ENCODE data around the gene ERBB2.
"Not testable (repeated sequence)": the region's sequence is repeated elsewhere in the genome, so short reads cannot be mapped to it uniquely, and the experiment has no call there.

Gene ERBB2

GRCh38 chr17:39703913-39704312, 4.0 kb downstream of the ERBB2 start:
- DNase-seq (ENCODE audit: low read depth in 2 of 2), result no peak

- DNase-seq (ENCODE audit: low read depth in 2 of 2), result no peak
These were observed 5.1 kb downstream of the ERBB2 start for GRCh38 chr17:39704821-39705551.

DNA sequence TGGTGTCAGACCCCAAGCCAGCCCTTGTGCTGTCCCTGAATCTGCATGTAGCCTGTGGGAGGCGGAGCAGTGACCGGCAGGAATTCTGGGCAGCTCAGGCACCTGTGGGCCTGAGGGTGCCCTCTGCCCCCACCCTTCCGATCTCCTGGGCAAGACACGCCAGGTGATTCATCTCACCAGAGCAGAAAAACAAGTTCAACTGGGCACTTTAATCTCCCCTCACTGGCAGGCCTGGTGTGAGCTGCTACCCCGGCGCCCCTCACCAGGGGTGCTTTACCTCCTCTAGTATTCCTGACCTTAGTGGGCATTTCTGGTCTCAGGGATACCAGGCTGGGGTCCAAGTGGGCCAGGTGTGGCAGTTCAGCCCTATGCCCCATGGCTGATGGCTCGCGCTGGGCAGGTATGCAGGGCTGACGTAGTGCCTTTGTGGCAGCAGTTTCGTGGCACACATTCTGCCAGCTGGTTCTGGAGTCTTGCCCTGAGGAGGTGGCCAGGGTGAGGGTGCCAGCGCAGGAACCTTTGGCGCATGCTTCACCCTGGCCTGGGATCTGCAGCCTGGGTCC, 6.0 kb downstream of the ERBB2 start:
- DNase-seq (ENCODE audit: low read depth in 2 of 2), result no peak

DNA sequence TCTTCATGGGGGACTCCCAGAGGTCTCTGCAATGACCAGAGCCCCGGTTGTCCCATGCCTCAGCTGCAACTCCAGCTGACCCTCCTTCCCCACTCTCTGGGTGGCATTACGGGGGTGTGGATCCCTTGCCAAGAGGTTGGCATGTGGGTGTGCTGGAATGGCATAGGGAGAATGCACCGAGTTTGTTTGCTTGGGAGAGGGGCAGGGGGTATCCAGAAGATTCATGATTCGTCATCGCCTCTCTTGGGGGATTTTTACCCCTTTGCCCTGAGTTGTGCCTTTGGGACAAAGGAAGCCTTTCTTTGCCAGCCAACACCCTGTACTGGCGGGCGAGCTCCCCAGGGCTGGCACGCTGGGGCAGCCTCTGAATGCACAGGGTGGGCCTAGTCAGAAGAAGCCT, 6.5 kb downstream of the ERBB2 start:
- no peak for DNase-seq (ENCODE audit: low read depth in 2 of 2)

- DNase-seq (ENCODE audit: low read depth in 2 of 2), result no peak
These were observed 7.1 kb downstream of the ERBB2 start for GRCh38 chr17:39706921-39707337.

DNA sequence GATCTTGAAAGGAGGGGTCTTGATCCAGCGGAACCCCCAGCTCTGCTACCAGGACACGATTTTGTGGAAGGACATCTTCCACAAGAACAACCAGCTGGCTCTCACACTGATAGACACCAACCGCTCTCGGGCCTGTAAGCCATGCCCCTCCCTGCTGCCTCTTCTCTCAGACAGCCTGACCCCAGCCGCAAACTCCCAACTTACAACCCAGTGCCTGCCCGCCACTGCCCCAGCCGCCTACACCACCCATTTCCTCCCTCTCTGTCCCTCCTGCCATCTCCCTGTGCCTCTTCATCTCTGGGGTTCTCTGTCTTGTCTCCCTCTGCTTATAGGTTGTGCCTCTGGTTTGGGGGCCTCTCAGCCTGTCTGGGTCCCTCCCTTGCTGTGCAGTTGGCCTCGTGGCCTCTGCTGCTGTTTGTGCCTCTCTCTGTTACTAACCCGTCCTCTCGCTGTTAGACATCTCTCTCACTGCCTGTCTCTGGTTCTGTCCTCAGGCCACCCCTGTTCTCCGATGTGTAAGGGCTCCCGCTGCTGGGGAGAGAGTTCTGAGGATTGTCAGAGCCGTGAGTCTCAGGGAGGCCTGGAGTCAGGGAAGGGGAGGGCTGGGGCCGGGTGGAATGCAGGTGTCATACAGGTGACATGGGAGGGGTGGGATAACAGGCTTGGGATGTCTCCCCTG, 9.6 kb downstream of the ERBB2 start:
- DNase-seq (ENCODE audit: low read depth in 2 of 2), result no peak

DNA sequence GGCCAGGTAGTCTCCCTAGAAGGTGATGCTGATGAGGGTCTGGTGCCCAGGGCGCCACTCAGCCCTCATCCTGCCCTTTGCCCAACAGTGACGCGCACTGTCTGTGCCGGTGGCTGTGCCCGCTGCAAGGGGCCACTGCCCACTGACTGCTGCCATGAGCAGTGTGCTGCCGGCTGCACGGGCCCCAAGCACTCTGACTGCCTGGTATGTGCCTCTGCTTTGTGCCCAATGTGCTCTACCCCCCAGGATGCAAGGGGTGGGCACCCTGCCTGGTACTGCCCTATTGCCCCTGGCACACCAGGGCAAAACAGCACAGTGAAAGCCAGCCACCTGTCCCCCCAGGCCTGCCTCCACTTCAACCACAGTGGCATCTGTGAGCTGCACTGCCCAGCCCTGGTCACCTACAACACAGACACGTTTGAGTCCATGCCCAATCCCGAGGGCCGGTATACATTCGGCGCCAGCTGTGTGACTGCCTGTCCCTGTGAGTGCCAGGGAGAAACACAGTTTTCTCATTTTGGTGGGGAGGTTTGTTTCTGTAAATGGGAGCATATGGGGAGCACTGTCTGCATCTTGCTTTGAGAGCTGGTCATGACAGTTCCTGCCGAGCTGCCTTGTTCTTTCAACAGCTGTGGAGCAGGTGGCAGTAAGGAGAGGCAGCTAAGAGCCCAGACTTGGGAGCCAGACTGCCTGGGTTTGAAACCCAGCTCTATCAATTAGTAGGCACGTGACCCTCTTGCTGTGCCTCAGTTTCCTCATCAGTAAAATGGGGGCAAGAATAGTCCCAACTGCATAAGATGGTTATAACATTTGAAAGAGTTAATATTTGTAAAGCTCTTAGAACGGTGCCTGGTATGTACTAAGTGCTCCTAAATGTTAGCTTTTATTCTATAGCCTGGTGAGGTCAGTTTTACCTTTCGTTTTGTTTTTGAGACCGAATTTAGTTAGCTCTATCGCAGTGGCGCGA, 10.4 kb downstream of the ERBB2 start:
- no peak for DNase-seq (ENCODE audit: low read depth in 2 of 2)

- not testable (repeated sequence) for DNase-seq (ENCODE audit: low read depth in 2 of 2)
These were observed 11.2 kb downstream of the ERBB2 start for GRCh38 chr17:39711071-39711470.

GRCh38 chr17:39711851-39712250, 12.0 kb downstream of the ERBB2 start:
- DNase-seq (ENCODE audit: low read depth in 2 of 2), result no peak

DNA sequence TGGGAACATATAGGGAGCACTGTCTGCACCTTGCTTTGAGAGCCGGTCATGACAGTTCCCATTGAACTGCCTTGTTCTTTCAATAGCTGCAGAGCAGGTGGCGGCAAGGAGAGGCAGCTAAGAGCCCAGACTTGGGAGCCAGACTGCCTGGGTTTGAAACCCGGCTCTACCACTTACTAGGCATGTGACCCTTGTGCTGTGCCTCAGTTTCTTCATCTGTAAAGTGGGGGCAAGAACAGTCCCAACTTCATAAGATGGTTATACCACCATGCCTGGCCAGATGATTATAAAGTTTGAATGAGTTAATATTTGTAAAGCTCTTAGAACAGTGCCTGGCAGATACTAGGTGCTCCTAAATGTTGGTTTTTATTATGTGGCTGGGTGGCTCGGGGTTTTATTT, 14.4 kb downstream of the ERBB2 start:
- DNase-seq (ENCODE audit: low read depth in 2 of 2), result no peak

GRCh38 chr17:39715375-39716072, 15.7 kb downstream of the ERBB2 start:
- no peak for DNase-seq (ENCODE audit: low read depth in 2 of 2)

DNA sequence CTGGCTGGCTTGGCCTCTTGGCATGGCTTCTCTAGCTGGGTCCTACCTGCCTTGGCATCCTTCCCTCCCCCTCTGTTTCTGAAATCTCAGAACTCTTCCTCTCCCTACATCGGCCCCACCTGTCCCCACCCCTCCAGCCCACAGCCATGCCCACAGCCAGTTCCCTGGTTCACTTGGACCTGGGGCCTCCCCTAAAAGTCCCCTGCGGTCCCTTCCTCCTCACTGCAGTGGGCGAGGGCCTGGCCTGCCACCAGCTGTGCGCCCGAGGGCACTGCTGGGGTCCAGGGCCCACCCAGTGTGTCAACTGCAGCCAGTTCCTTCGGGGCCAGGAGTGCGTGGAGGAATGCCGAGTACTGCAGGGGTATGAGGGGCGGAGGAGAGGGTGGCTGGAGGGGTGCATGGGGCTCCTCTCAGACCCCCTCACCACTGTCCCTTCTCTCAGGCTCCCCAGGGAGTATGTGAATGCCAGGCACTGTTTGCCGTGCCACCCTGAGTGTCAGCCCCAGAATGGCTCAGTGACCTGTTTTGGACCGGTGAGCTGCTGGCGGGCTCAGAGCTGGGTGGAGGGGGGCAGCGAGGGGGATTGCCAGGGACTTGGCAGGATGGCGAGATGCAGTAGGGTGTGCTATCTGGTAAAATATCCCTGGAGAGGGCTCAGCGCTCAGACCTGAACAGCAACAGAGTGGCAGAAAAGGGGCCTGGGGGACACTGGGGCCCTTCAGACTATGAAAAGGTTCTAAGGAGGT, 16.4 kb downstream of the ERBB2 start:
- no peak for DNase-seq (ENCODE audit: low read depth in 2 of 2)

DNA sequence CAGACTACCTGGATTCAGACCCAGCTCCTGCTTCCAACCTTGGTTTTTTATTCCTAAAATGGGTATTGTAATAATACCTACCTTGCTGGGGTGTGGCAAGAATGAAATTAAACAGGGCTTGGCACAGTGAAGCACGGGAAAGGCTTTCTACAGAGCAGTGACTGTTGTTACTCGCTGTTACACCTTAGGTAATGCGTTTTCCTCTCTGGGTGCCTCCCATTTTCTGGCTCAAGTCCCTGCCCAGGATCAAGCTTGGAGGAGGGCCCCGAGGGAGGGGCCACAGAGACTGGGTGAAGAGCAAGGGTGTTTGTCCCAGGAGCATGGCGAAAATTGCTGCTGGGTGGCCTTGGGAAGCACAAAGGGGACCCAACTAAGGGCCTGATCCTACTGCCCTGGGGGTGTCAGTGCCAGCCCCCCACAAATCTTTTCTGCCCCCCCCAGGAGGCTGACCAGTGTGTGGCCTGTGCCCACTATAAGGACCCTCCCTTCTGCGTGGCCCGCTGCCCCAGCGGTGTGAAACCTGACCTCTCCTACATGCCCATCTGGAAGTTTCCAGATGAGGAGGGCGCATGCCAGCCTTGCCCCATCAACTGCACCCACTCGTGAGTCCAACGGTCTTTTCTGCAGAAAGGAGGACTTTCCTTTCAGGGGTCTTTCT, 17.1 kb downstream of the ERBB2 start:
- no peak for DNase-seq (ENCODE audit: low read depth in 2 of 2)

- DNase-seq (ENCODE audit: low read depth in 2 of 2), result no peak
These were observed 17.8 kb downstream of the ERBB2 start for GRCh38 chr17:39717660-39718059.

- DNase-seq (ENCODE audit: low read depth in 2 of 2), result no peak
These were observed 19.9 kb downstream of the ERBB2 start for GRCh38 chr17:39719563-39720355.

DNA sequence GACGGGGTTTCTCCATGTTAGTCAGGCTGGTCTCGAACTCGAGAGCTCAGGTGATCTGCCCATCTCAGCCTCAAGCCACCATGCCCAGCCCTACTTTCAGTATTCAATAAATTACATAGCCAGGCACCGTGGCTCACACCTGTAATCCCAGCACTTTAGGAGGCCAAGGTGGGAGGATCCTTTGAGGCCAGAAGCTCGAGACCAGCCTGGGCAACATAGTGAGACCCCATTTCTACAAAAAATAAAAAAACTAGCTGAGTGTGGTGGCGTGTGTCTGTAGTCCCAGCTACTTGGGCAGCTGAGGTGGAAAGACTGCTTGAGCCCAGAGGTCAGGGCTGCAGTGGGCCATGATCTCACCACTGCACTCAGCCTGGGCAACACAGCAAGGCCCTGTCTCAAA, 22.2 kb downstream of the ERBB2 start:
- DNase-seq (ENCODE audit: low read depth in 2 of 2), result no peak

- DNase-seq (ENCODE audit: low read depth in 2 of 2), result no peak
These were observed 23.3 kb downstream of the ERBB2 start for GRCh38 chr17:39722965-39723848.

GRCh38 chr17:39724731-39725130, 24.9 kb downstream of the ERBB2 start:
- no peak for DNase-seq (ENCODE audit: low read depth in 2 of 2)
